Activated T-cell treated with anti-CD3 and anti-CD28 coated beads, Interleukin-2, amount 50 U/mL, for 48 hours (primary cell): ENCODE data around the gene DNAJA2.

Source experiments
- DNase-seq, 2 experiments: peaks; one replicate each; pipeline ENCODE4 v3.0.0-alpha.2; 2020

The DNAJA2 gene

DNA sequence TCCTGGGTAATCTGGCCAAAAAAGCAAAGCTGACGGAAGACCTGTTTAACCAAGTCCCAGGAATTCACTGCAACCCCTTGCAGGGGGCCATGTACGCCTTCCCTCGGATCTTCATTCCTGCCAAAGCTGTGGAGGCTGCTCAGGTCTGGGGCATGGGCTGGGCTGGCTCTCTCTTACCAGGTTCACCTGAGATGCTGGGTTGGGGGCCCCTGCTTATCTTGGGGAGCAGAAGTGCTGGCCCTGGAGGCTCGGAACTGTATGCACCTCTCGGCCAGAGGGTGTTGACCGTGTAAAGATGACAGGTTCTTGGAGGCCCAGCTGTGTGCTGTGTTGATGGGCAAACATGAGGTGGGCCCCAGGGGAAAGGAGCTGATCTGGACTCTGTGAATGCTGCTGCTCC, 49.1 kb downstream of the DNAJA2 start:
- DNase-seq: no peak

DNA sequence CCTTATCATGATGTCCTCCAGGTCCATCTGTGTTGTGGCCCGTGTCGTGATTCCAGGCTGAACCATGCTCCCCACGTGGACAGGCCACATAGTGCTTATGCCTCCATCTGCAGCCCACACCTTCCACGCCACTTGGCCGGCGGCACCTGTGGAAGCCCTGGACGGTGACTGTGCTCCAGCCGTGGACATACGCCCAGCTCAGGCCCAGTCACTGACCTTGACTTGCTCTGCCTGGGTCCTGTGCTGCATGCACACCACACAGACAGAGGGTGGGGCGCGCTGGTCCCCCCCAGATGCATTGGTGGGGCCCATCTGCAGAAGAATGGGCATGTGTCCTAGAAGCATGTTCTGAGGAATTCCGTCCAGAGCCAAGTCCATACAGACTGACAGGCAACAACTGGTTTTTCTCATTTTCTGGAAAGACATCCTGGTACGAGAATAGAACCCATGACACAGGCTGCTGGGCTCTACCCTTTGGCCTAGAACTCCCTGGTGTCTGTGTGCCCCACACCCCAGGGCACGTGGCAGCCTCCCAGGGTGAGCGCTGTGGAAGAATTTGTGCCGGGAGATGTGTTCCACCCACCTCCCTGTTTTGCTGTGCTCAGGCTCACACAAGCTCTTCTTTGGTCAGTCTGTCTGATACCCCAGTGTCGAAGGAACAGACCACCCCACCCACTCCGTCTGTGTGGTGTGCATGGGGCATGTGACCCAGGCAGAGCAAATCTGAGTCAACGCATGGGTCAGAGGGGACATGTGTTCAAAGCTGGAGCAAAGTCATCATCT, 49.8 kb downstream of the DNAJA2 start:
- DNase-seq: no peak

DNA sequence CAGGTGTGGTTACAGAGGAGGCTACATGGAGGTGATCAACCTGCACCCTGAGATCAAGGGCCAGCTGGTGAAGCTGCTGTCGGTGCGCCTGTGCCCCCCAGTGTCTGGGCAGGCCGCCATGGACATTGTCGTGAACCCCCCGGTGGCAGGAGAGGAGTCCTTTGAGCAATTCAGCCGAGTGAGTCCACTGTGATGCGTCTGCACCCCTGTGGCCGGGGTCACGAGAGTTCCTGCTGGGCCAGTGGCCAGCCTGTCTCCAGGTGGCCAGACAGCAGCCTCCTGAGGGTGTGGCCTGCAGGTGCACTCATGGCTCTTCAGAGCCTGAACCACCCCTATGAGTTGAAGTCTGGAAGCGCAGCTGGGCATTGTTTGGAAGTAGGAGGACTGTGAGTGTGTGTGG, 51.2 kb downstream of the DNAJA2 start:
- DNase-seq: no peak

DNA sequence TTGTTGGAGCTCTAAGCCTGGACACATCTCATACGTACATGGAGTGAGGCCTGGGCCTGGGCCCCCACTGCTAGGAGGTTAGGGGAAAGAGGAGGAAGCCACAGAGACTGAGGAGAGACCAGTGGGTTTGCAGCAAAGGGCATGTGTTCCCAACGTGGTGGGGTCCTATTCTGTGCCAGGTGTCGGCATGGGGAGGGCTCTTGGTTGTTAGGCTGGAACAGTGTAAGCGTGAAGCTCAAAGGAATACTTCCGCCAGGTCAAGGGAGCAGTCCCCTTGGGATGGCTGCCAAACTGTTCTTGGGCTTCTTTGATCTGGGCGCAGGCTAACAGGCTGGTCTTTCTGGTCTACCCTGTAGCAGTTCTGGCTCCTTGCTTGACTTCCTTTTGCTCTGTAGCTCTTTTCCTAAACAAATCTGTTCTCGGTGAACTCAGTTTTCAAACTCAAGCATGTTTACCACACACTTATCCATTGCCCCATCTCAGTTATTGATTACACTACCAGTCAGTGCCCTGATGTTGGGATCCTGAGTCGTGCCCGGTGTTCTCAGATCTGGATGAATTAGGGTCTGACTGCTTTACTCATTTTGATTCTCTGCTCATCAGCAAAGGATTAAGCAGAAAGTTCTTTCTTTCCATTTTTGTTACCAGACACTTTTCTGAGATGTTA, 52.9 kb downstream of the DNAJA2 start:
- DNase-seq: no peak

DNA sequence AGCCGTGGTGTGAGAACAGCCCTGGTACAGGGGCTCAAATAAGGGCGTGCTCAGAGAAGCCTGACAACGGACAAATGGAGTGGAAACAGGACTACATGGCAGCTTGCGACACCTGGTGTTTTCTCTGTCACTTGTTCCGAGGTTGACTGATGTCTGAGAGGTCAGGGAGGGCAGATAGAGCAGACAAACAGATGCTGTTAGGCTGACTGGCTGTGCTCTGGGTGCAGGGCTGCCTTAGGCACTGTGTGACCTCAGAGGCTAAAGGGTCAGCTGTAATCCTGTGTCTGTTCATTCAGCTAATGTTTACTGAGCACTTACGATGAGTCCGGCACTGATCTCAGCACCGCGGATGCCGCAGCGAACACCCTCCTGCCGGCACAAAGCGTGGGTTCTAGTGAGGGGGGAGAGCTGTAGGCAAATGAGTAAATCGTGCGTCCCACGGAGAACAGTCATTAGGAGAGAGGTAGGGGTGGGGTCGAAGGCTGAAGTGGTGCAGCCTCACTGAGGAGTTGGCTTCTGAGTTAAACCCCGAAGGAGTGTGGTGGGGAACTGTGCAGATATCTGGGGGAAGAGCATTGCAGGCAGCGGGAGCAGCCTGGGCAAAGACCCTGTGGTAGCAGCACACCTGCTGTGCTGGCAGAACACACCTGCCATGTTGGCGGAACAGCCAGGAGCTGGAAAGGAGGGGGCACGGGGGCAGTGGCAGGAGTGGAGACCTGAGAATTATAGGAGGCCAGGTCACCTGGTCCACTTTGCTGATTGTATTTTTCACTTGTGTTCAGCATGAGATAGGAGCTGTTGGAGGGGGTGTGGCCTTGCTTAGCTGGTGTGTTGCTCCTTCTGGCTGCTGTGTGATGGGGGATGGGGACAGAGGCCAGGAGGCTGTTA, 54.3 kb downstream of the DNAJA2 start:
- DNase-seq: peak; percentile 24 to 26

DNA sequence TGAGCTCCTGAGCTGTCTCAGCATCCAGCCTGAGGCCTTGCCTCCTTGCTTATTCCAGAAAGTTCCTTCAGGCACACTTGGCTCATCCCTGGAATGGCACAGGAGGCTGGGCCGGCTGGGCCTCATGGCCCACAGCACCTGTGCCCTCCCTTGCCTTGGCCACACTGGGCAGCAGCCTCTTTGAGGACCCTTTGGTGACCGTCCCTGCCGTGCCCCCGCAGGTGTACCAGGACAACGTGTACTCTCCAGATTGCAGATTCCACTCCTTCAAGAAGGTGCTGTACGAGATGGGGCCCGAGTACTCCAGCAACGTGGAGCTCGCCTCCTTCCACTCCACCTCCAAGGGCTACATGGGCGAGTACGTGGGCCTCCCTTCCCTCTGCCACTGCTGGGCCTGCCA, 55.1 kb downstream of the DNAJA2 start:
- DNase-seq: no peak

DNA sequence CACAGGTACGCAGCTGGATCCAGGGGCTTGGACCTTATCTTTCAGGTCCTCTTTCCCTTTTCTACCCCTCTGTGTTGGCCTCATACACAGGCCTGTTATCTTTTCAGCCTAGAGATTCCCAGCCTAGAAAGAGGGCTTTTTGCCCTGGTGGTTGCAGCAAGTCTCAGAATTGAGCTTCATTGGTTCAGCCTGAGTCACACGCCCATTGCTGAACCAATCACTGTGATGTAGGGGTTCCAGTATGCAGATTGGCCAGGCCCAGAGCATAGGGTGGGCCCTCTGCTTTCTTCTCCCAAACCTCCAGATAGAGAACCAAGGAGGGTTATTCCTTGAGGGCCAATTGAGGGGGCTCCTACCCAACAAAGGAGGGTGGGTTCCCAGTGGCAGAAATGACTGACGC, 56.5 kb downstream of the DNAJA2 start:
- DNase-seq: no peak

DNA sequence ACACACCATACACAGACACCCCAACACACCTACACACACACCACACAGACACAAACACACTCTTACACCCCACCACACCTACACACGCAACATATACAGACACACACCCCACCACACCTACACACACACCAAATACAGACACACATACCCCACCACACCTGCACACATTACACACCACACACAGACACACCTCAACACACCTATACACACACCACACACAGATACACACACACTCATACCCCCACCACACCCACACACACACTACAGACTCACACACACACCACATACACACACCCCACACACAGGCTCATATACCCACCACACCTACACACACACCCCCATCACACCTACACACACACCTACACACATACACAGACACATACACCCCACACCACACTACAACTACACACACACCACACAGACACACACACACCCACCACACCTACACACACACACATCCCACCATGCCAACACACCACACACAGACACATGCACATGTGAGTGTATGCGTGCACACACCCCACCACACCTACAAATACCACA, 57.9 kb downstream of the DNAJA2 start:
- DNase-seq: no peak

DNA sequence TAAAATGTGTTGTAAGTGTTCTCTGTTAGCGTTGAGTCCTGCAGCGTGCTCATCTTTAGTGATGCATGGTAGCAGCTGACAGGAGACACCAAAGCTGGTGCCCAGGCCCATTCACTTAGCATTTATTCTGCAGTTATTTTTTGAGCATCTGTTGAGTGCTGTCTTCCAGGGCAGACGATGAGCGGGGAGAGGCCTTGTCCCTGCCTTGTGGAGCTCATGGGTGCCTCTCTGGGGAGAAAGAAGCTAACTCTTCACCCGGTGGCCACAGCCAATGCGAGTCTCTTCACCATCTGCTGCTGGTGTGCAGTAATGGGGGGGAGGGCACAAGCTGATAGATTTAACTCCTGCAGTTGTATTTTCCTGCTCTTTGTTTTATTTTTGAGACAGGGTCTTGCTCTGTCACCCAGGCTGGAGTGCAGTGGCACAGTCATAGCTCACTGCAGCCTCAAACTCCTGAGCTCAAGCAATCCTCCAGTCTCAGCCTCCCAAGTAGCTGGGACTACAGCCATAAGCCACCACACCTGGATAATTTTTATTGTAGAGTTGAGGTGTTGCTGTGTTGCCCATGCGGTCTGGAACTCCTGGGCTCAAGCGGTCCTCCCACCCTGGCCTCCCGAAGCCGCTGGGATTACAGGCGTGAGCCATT, 58.8 kb downstream of the DNAJA2 start:
- no peak for DNase-seq

DNA sequence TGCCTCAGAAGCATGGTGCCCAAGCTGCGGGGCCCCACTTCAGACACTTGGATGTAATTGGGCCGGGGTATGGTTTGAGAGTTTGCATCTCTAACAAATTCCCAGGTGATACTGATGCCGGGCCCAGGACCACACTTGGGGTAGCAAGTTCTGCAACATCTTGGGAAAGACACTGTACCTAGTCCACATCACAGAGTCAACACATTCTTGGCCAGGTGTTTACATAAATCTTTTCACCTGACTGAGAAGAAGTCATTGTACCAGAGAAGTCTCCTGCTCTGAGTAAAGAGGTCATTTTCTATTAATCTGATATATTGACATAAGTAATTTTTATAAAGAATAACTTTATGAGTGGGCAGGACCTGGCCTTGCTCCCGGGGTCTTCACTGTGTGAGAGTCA, 61.8 kb downstream of the DNAJA2 start:
- no peak for DNase-seq

DNA sequence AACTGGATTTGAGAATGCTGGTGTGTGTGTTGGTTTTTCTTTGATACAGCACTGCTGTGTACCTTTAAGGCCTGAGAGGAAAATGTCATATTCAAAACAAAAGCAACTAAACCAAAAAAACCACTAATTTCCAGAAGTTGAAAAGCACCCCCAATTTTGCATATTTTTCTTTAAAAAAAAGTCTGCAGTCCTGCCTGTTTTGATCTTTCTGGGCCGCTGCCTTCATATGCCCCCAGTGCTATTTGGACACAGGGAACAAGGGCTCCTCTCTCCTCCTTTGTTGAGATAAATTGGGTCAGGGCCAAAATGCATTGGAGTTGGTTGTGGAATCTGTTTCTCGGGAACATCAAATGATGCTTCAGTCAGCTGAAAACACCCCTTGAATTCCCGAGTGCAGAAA, 62.4 kb downstream of the DNAJA2 start:
- DNase-seq: no peak

DNA sequence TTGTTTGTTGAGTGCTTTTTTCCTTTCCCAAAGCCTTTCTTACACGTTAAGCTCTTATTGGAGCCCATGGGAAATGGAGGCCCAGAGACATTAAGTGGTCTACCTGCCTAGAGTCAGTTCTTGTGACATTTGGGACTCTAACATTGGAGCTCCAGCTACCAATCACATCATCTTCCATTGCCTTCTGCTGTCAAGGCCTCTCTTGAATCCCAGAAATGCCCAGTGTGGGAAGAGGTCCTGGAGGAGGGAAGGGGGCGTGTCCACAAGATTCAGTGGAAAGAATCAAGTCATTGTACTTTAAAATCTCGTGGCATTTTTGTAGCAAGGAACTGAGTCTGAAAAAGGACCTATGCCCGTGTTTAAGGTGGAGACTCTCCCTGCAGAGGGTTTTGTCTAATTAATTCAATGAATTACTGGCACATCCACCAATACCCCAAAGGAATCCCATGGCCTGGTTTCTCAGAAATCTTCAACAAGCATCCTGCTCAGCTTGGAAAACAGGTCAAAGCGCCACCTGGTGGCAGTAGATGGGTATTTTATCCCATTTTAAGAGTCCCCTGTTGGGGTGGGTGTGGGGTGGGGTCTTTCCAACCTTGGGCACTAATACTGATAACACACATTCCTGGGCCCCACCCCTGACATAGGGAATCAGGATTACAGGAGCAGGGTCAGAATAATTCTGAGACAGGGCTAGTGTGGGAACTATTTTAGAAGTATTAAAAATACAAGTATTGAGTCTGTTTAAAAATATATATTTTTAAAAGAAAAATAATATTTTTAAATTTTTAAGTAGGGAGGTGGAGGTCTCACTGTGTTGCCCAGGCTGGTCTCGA, 64.7 kb downstream of the DNAJA2 start:
- peak; percentile 70 to 73 for DNase-seq

DNA sequence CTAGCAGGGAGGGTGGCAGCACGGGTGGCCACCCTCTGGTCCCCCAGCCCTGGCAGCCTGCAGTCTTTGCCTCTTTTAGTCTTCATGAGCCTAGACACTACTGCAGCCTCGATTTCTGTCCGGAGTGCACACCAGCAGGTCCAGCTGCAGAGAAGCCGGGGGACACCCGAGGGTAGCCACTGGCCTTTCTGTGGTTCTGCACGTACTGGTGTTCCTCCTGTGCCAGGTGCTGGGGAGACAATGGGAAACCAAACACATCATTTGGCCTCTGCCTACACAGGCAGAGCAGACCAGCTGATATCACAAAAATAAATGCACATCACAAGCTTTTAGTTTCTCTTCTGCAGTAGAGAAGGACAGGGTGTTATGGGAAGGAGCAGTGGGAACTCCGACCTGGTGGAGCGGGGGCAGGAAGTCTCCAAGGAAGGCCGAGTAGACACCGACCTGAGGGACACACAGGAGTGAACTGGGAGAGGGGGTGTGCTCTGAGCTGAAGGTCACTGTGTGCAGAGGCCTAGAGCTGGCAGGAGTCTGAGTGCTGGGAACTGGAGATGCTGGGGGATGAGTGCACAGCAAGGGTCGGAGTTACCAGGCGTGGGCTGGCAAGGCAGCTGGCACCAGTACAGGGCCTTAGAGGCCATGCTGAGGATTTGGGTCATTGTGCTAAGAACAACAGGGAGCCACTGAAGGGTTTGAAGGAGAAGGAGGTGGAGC, 66.3 kb downstream of the DNAJA2 start:
- DNase-seq: no peak

DNA sequence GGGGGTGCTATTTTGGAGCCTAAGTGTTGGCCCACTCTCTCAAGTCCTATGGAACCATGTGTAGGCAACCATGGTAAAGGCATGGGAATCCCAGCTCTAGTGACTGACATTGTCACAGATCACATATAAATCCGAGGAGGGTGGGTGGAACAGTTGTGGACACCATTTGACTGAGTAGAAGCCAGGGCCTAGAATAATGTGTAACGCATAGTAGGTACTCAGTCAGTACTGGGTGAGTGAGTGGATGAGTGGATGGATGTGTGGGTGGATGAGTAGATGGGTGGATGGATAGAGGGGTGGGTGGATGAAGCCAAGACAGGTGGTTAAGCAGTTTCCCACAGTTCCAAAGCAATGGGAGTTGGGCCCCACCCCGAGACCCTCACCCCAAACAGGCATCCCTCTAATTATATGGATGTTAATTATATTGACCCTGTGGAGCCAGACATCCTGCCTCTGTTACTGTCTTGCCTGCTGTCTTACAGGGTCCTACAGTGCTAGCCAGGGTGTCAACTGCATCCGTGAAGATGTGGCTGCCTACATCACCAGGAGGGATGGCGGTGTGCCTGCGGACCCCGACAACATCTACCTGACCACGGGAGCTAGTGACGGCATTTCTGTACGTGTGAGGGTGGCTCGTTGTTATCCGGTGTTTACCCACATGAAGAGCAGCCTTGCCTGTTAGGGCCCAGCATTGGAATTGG, 67.0 kb downstream of the DNAJA2 start:
- no peak for DNase-seq
